Measurements from ENCODE around the gene SIDT2. TPM values are rescaled to one million over a fixed set of nuclear protein-coding genes. Genes with fewer than 3 reads are reported as not detected.

Gene SIDT2
- total and polyA plus RNA-seq, 2 of the 4 experiments (the other 2 are of a cell fraction) = 7.3 to 30.3 TPM

DNA sequence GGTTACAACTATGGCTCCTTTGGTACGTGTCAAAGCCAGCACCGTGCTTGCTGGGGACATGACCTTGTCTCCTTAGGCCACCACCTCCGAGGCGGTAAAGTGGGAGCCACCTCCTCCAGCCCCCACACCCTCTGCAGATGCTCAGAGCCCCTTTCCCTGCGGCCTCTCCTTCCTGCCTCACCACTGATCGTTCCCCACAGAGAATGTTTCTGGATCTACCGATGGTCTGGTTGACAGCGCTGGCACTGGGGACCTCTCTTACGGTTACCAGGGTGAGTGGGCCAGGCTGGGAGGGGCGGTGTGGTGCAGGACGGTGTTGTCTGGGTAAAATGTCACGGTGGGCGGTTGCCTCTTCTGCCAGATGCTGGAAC, 8.9 kb downstream of the SIDT2 start:
- Histone ChIP-seq H4K8ac (ENCODE audit: low read depth in 2 of 2, low read length in 2 of 2) (no peak overlapping the region), H2BK15ac (ENCODE audit: low read depth, low read length) (no peak overlapping the region), H3K4ac (ENCODE audit: low read depth, low read length) (no peak overlapping the region), H3K56ac (ENCODE audit: extremely low read depth, insufficient read depth, low read length) (no peak overlapping the region), H3K27ac (ENCODE audit: insufficient read depth, low read length) (no peak overlapping the region), H3K23ac (ENCODE audit: low read depth, low read length) (no peak overlapping the region), H3K9me3 (ENCODE audit: control insufficient read depth, insufficient read depth, low read length) (no peaks in the 10 kb centered on the region), H2AK5ac (ENCODE audit: low read depth, low read length) (no peak overlapping the region), H4K20me1 (ENCODE audit: insufficient read depth, low read length) (no peaks in the 10 kb centered on the region), H3K14ac (replicated peaks; ENCODE audit: low read depth, low read length) (no peak overlapping the region), H3K18ac (ENCODE audit: low read depth, low read length) (no peak overlapping the region), H3K36me3 (ENCODE audit: control insufficient read depth, insufficient read depth, low read length) (peaks cover 65% of the 10 kb centered on the region), H3K4me3 (ENCODE audit: insufficient read depth, low read depth, low read length) (no peak overlapping the region), H2BK120ac (ENCODE audit: low read depth, low read length) (no peak overlapping the region), H3K9ac (ENCODE audit: low read depth, low read length) (no peak overlapping the region), H3K9me1 (ENCODE audit: insufficient read depth, low read length) (0 out of 2 replicates have a peak, but pooled peaks cover 4% of the 10 kb centered on the region), H3K27me3 (ENCODE audit: control insufficient read depth, insufficient read depth, low read length) (no peaks in the 10 kb centered on the region), H2AK9ac (replicated peaks; ENCODE audit: low read depth, low read length, poor library complexity) (no peak overlapping the region), H4K5ac (ENCODE audit: low read depth, low read length) (no peak overlapping the region), H3K79me1 (ENCODE audit: low read depth in 1 of 2, low read length in 2 of 2) (no peaks in the 10 kb centered on the region), H3K4me1 (ENCODE audit: control insufficient read depth, insufficient read depth, low read length) (no peaks in the 10 kb centered on the region), H3K4me2 (ENCODE audit: low read depth, low read length) (no peak overlapping the region), H2BK5ac (ENCODE audit: low read depth, low read length, poor library complexity, severe bottlenecking) (no peak overlapping the region), H2AFZ (replicated peaks; ENCODE audit: low read length, poor library complexity) (no peak overlapping the region), H2BK20ac (ENCODE audit: low read depth, low read length) (no peak overlapping the region), H4K91ac (ENCODE audit: insufficient read depth, low read depth, low read length) (no peak overlapping the region)
- DNase-seq = no peak
- ATAC-seq (ENCODE audit: low read depth) = no peak
- ChIA-PET CTCF (no interaction called here), POLR2A (ENCODE audit: unreplicated experiment) (no interaction called here)
- BruUV-seq (replicated peaks) = no TSS peak
- intact Hi-C loops (cut with micrococcal nuclease) = no loop called here
- TF ChIP-seq RCOR1 (IDR thresholded peaks at IDR 0.05; ENCODE audit: insufficient replicate concordance, low read length) (no peak), CHD1 (IDR thresholded peaks at IDR 0.05; ENCODE audit: low read depth, low read length) (no peak), BHLHE40 (IDR thresholded peaks at IDR 0.05; ENCODE audit: low read depth, low read length) (no peak), RAD21 (IDR thresholded peaks at IDR 0.05; ENCODE audit: low read length) (no peak), RFX5 (IDR thresholded peaks at IDR 0.05; ENCODE audit: low read depth, low read length) (no peak), FOS (IDR thresholded peaks at IDR 0.05; ENCODE audit: low read depth, low read length) (no peak), SMC3 (IDR thresholded peaks at IDR 0.05; ENCODE audit: low read depth, low read length) (no peak), NFE2L2 (IDR thresholded peaks at IDR 0.05; ENCODE audit: low read depth, low read length) (no peak), MAFK (IDR thresholded peaks at IDR 0.05; ENCODE audit: low read depth, low read length) (no peak), MAZ (IDR thresholded peaks at IDR 0.05; ENCODE audit: borderline replicate concordance, low read depth, low read length) (no peak), POLR2A (IDR thresholded peaks at IDR 0.05; ENCODE audit: low read depth, low read length) (no peak), CEBPB (IDR thresholded peaks at IDR 0.05; ENCODE audit: low read depth, low read length) (no peak), MXI1 (IDR thresholded peaks at IDR 0.05; ENCODE audit: borderline replicate concordance, low read depth, low read length) (no peak)
- TF ChIP-seq, protein P1, sequence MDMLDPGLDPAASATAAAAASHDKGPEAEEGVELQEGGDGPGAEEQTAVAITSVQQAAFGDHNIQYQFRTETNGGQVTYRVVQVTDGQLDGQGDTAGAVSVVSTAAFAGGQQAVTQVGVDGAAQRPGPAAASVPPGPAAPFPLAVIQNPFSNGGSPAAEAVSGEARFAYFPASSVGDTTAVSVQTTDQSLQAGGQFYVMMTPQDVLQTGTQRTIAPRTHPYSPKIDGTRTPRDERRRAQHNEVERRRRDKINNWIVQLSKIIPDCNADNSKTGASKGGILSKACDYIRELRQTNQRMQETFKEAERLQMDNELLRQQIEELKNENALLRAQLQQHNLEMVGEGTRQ (IDR thresholded peaks at IDR 0.05; ENCODE audit: low read depth, low read length) = no peak
- TF ChIP-seq, protein P2, sequence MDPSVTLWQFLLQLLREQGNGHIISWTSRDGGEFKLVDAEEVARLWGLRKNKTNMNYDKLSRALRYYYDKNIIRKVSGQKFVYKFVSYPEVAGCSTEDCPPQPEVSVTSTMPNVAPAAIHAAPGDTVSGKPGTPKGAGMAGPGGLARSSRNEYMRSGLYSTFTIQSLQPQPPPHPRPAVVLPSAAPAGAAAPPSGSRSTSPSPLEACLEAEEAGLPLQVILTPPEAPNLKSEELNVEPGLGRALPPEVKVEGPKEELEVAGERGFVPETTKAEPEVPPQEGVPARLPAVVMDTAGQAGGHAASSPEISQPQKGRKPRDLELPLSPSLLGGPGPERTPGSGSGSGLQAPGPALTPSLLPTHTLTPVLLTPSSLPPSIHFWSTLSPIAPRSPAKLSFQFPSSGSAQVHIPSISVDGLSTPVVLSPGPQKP (IDR thresholded peaks at IDR 0.05; ENCODE audit: borderline replicate concordance, low read depth, low read length) = no peak
- TF ChIP-seq, protein P3, sequence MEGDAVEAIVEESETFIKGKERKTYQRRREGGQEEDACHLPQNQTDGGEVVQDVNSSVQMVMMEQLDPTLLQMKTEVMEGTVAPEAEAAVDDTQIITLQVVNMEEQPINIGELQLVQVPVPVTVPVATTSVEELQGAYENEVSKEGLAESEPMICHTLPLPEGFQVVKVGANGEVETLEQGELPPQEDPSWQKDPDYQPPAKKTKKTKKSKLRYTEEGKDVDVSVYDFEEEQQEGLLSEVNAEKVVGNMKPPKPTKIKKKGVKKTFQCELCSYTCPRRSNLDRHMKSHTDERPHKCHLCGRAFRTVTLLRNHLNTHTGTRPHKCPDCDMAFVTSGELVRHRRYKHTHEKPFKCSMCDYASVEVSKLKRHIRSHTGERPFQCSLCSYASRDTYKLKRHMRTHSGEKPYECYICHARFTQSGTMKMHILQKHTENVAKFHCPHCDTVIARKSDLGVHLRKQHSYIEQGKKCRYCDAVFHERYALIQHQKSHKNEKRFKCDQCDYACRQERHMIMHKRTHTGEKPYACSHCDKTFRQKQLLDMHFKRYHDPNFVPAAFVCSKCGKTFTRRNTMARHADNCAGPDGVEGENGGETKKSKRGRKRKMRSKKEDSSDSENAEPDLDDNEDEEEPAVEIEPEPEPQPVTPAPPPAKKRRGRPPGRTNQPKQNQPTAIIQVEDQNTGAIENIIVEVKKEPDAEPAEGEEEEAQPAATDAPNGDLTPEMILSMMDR (conservative IDR thresholded peaks at IDR 0.05; ENCODE audit: low read depth, low read length) = no peak
- in situ Hi-C loops (cut with MboI; ENCODE audit: low sequenced_read_pairs) = no loop called here
- 91% methylated on average over 4 of the region's 13 CpGs; no CpG with 5 or more reads in 1 of the 2 experiments for WGBS, 2 experiments (ENCODE audit: extremely low coverage in 2 of 2, insufficient read length in 1 of 2)
- dilution Hi-C loops (cut with HindIII; ENCODE audit: low sequenced_read_pairs, unreplicated experiment) = no loop called here
